SK-N-SH treated with all-trans-retinoic acid at 6 μM for 48 hours (cell line): ENCODE data around the gene SLC12A8.

Experiments
- ATAC-seq: fragments of 200-7000 bp; cut with Tn5 transposase; 3 replicates; pipeline ENCODE4 v1.9.1; 2020; ENCODE audit warnings: mild to moderate bottlenecking, moderate library complexity
- ARNTL ChIP-seq: fragments of 450-650 bp; formaldehyde crosslinking; IDR thresholded peaks from 2 replicates; pipeline ENCODE4 v1.5.0; 2020; ENCODE audit warnings: low read depth, mild to moderate bottlenecking, moderate library complexity, borderline replicate concordance
- BACH2 ChIP-seq: fragments of 250-450 bp; sonication (Bioruptor Pico); IDR thresholded peaks from 2 replicates; pipeline ENCODE4 v1.9.0; 2021; ENCODE audit warnings: mild to moderate bottlenecking, borderline replicate concordance
- CSDC2 ChIP-seq: fragments of 250-450 bp; sonication (Bioruptor Pico); IDR thresholded peaks from 2 replicates; pipeline ENCODE4 v1.5.0; 2020; ENCODE audit warnings: mild to moderate bottlenecking, moderate library complexity
- ESRRG ChIP-seq: fragments of 250-450 bp; sonication (Bioruptor Pico); IDR thresholded peaks from 2 replicates; pipeline ENCODE4 v1.6.1; 2021; ENCODE audit warnings: mild to moderate bottlenecking
- GLIS3 ChIP-seq: fragments of 250-450 bp; sonication (Bioruptor Pico); IDR thresholded peaks from 2 replicates; pipeline ENCODE4 v1.5.0; 2020; ENCODE audit warnings: mild to moderate bottlenecking, moderate library complexity
- ISL1 ChIP-seq: fragments of 250-450 bp; sonication (Bioruptor Pico); IDR thresholded peaks from 2 replicates; pipeline ENCODE4 v2.1.2; 2022; ENCODE audit warnings: mild to moderate bottlenecking, moderate library complexity
- OSR1 ChIP-seq: fragments of 250-450 bp; sonication (Bioruptor Pico); IDR thresholded peaks from 2 replicates; pipeline ENCODE4 v1.8.0; 2022; ENCODE audit warnings: moderate library complexity, mild to moderate bottlenecking, inconsistent platforms
- POU6F1 ChIP-seq: fragments of 250-450 bp; sonication (Bioruptor Pico); IDR thresholded peaks from 2 replicates; pipeline ENCODE4 v1.8.0; 2021; ENCODE audit warnings: low read depth, mild to moderate bottlenecking, moderate library complexity, borderline replicate concordance
- PPARA ChIP-seq: fragments of 250-450 bp; sonication (Bioruptor Pico); IDR thresholded peaks from 2 replicates; pipeline ENCODE4 v1.5.0; 2020; ENCODE audit warnings: mild to moderate bottlenecking, borderline replicate concordance
- RARB ChIP-seq: fragments of 250-450 bp; sonication (Bioruptor Pico); IDR thresholded peaks from 2 replicates; pipeline ENCODE4 v1.8.0; 2021; ENCODE audit warnings: mild to moderate bottlenecking, moderate library complexity
- SNAI2 ChIP-seq: fragments of 250-450 bp; sonication (Bioruptor Pico); IDR thresholded peaks from 2 replicates; pipeline ENCODE4 v1.5.0; 2020; ENCODE audit warnings: mild to moderate bottlenecking, moderate library complexity
- TCF4 ChIP-seq: fragments of 250-450 bp; sonication (Bioruptor Pico); IDR thresholded peaks from 2 replicates; pipeline ENCODE4 v1.8.0; 2021; ENCODE audit warnings: mild to moderate bottlenecking, moderate library complexity, borderline replicate concordance
- TOX ChIP-seq: fragments of 250-450 bp; sonication (Bioruptor Pico); IDR thresholded peaks from 2 replicates; pipeline ENCODE4 v1.8.0; 2021; ENCODE audit warnings: mild to moderate bottlenecking, moderate library complexity, borderline replicate concordance
- TSHZ2 ChIP-seq: fragments of 250-450 bp; sonication (Bioruptor Pico); IDR thresholded peaks from 2 replicates; pipeline ENCODE4 v1.5.0; 2020; ENCODE audit warnings: mild to moderate bottlenecking, moderate library complexity
- ZC3H10 ChIP-seq: fragments of 250-450 bp; sonication (Bioruptor Pico); IDR thresholded peaks from 2 replicates; pipeline ENCODE4 v1.5.1; 2021; ENCODE audit warnings: mild to moderate bottlenecking, moderate library complexity
- ZFP3 ChIP-seq: fragments of 250-450 bp; sonication (Bioruptor Pico); IDR thresholded peaks from 2 replicates; pipeline ENCODE4 v1.5.0; 2020; ENCODE audit warnings: mild to moderate bottlenecking, moderate library complexity
- ZFP30 ChIP-seq: fragments of 450-650 bp; formaldehyde crosslinking; IDR thresholded peaks from 2 replicates; pipeline ENCODE4 v1.5.0; 2022; ENCODE audit warnings: mild to moderate bottlenecking, moderate library complexity
- ZNF565 ChIP-seq: fragments of 450-650 bp; formaldehyde crosslinking; conservative IDR thresholded peaks from 2 replicates; pipeline ENCODE4 v1.5.0; 2020; ENCODE audit warnings: low read depth, mild to moderate bottlenecking, moderate library complexity
- ZNF70 ChIP-seq: fragments of 450-650 bp; formaldehyde crosslinking; IDR thresholded peaks from 2 replicates; pipeline ENCODE4 v1.5.0; 2020; ENCODE audit warnings: mild to moderate bottlenecking, moderate library complexity
- ZNF8 ChIP-seq: fragments of 450-650 bp; formaldehyde crosslinking; IDR thresholded peaks from 2 replicates; pipeline ENCODE4 v1.5.0; 2020; ENCODE audit warnings: mild to moderate bottlenecking, moderate library complexity
- TF ChIP-seq, protein P1 (sequence below): fragments of 250-450 bp; sonication (Bioruptor Pico); IDR thresholded peaks from 2 replicates; pipeline ENCODE4 v1.5.1; 2020; ENCODE audit warnings: low read depth, mild to moderate bottlenecking, moderate library complexity
- TF ChIP-seq, protein P2 (sequence below): fragments of 250-450 bp; sonication (Bioruptor Pico); IDR thresholded peaks from 2 replicates; pipeline ENCODE4 v1.5.1; 2021; ENCODE audit warnings: mild to moderate bottlenecking, moderate library complexity
- TF ChIP-seq, protein P3 (sequence below): fragments of 250-450 bp; sonication (Bioruptor Pico); IDR thresholded peaks from 2 replicates; pipeline ENCODE4 v1.8.0; 2020; ENCODE audit warnings: mild to moderate bottlenecking, moderate library complexity, borderline replicate concordance

Gene SLC12A8

DNA sequence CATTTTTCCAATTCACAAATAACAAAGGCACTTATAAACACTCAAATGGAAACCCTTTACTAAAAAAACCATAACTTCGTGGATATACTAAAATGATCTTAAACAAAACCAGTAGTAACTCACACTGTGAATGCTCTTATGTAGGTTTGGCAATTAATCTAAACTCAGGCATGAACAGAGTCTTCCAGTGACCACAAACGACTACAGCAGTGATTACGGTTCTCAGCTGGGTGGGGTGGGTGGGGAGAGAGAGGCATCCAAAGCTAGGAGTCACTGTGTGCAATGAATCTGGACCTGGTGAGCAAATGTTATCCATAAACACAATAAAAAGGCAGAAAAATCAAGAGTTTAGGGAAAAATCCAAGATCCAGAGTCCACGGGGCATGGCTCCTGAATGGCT, 21.3 kb downstream of the SLC12A8 start:
- ATAC-seq, result no peak

GRCh38 chr3:125190786-125191185, 21.8 kb downstream of the SLC12A8 start:
- no peak for ATAC-seq
- TF ChIP-seq ARNTL (CRISPR knock-in tag), result no peak
- no peak for TF ChIP-seq CSDC2 (CRISPR knock-in tag)
- no peak for TF ChIP-seq TSHZ2 (CRISPR knock-in tag)
- no peak for TF ChIP-seq ZC3H10
- no peak for TF ChIP-seq POU6F1 (CRISPR knock-in tag)
- TF ChIP-seq ZNF8 (CRISPR knock-in tag), result no peak
- no peak for TF ChIP-seq SNAI2 (CRISPR knock-in tag)
- TF ChIP-seq, protein P1, sequence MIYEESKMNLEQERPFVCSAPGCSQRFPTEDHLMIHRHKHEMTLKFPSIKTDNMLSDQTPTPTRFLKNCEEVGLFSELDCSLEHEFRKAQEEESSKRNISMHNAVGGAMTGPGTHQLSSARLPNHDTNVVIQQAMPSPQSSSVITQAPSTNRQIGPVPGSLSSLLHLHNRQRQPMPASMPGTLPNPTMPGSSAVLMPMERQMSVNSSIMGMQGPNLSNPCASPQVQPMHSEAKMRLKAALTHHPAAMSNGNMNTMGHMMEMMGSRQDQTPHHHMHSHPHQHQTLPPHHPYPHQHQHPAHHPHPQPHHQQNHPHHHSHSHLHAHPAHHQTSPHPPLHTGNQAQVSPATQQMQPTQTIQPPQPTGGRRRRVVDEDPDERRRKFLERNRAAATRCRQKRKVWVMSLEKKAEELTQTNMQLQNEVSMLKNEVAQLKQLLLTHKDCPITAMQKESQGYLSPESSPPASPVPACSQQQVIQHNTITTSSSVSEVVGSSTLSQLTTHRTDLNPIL, result no peak
- TF ChIP-seq OSR1 (CRISPR knock-in tag), result no peak
- TF ChIP-seq BACH2 (CRISPR knock-in tag), result no peak
- no peak for TF ChIP-seq ESRRG (CRISPR knock-in tag)
- no peak for TF ChIP-seq ZNF70 (CRISPR knock-in tag)
- TF ChIP-seq ZFP3 (CRISPR knock-in tag), result no peak
- no peak for TF ChIP-seq RARB (CRISPR knock-in tag)
- TF ChIP-seq ZFP30 (CRISPR knock-in tag), result no peak
- no peak for TF ChIP-seq PPARA (CRISPR knock-in tag)
- TF ChIP-seq TCF4 (CRISPR knock-in tag), result no peak
- no peak for TF ChIP-seq ISL1 (CRISPR knock-in tag)

More for the DNA sequence above, 21.3 kb downstream of the SLC12A8 start:
- TF ChIP-seq OSR1 (CRISPR knock-in tag) (no peak), ZC3H10 (no peak), ZFP3 (CRISPR knock-in tag) (no peak), ISL1 (CRISPR knock-in tag) (no peak), TOX (CRISPR knock-in tag) (no peak), ZNF565 (CRISPR knock-in tag) (no peak), ZNF8 (CRISPR knock-in tag) (no peak), GLIS3 (CRISPR knock-in tag) (no peak), TCF4 (CRISPR knock-in tag) (no peak), POU6F1 (CRISPR knock-in tag) (no peak)
- TF ChIP-seq, protein P1, result no peak
- TF ChIP-seq, protein P2, sequence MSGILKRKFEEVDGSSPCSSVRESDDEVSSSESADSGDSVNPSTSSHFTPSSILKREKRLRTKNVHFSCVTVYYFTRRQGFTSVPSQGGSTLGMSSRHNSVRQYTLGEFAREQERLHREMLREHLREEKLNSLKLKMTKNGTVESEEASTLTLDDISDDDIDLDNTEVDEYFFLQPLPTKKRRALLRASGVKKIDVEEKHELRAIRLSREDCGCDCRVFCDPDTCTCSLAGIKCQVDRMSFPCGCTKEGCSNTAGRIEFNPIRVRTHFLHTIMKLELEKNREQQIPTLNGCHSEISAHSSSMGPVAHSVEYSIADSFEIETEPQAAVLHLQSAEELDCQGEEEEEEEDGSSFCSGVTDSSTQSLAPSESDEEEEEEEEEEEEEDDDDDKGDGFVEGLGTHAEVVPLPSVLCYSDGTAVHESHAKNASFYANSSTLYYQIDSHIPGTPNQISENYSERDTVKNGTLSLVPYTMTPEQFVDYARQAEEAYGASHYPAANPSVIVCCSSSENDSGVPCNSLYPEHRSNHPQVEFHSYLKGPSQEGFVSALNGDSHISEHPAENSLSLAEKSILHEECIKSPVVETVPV (CRISPR knock-in tag), result no peak
- TF ChIP-seq, protein P3, sequence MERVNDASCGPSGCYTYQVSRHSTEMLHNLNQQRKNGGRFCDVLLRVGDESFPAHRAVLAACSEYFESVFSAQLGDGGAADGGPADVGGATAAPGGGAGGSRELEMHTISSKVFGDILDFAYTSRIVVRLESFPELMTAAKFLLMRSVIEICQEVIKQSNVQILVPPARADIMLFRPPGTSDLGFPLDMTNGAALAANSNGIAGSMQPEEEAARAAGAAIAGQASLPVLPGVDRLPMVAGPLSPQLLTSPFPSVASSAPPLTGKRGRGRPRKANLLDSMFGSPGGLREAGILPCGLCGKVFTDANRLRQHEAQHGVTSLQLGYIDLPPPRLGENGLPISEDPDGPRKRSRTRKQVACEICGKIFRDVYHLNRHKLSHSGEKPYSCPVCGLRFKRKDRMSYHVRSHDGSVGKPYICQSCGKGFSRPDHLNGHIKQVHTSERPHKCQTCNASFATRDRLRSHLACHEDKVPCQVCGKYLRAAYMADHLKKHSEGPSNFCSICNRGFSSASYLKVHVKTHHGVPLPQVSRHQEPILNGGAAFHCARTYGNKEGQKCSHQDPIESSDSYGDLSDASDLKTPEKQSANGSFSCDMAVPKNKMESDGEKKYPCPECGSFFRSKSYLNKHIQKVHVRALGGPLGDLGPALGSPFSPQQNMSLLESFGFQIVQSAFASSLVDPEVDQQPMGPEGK, result no peak
